NCI-H1694 (cell line): ENCODE measurements around the gene ZNF649.
"Not testable (repeated sequence)": the region's sequence is repeated elsewhere in the genome, so short reads cannot be mapped to it uniquely, and the experiment has no call there.

ENCODE experiments used
- DNase-seq: peaks from one replicate; lab custom pipeline; 2025; lab: John Stamatoyannopoulos, UW

ZNF649 gene

GRCh38 chr19:51904331-51905165 lies at the start of gene ZNF649:
Gene ZNF649 (minus strand): TSS chr19:51905017. CDS start chr19:51900107, 4,910 bp downstream.
- DNase-seq, result peak; percentile 39

GRCh38 chr19:51948975-51949374 lies 44.2 kb upstream of the ZNF649 start:
- no peak for DNase-seq

- DNase-seq, result no peak
Measured at GRCh38 chr19:51946602-51947001, 41.8 kb upstream of the ZNF649 start.

GRCh38 chr19:51944798-51945552 lies 40.2 kb upstream of the ZNF649 start:
- DNase-seq, result no peak

GRCh38 chr19:51938936-51939335 lies 34.1 kb upstream of the ZNF649 start:
- DNase-seq, result no peak

GRCh38 chr19:51931921-51932320 lies 27.1 kb upstream of the ZNF649 start:
- DNase-seq, result no peak

- no peak for DNase-seq
Measured at GRCh38 chr19:51927859-51928258, 23.0 kb upstream of the ZNF649 start.

- peak; percentile 73 for DNase-seq
Measured at GRCh38 chr19:51926784-51927741, 22.2 kb upstream of the ZNF649 start, which contains the start of gene ZNF613. Gene ZNF613 (plus strand): TSS chr19:51927472. CDS start chr19:51936221, 8,749 bp downstream.

- no peak for DNase-seq
Measured at GRCh38 chr19:51926426-51926783, 21.6 kb upstream of the ZNF649 start.

- DNase-seq, result no peak
Measured at GRCh38 chr19:51921949-51922348, 17.1 kb upstream of the ZNF649 start.

GRCh38 chr19:51919606-51920005 lies 14.8 kb upstream of the ZNF649 start:
- no peak for DNase-seq

GRCh38 chr19:51916167-51916566 lies 11.3 kb upstream of the ZNF649 start:
- no peak for DNase-seq

- no peak for DNase-seq
Measured at GRCh38 chr19:51915324-51915867, 10.6 kb upstream of the ZNF649 start.

- DNase-seq, result not testable (repeated sequence)
Measured at GRCh38 chr19:51907981-51908380, 3.2 kb upstream of the ZNF649 start.

- DNase-seq, result not testable (repeated sequence)
Measured at GRCh38 chr19:51906108-51906507, 1.3 kb upstream of the ZNF649 start.

- not testable (repeated sequence) for DNase-seq
Measured at GRCh38 chr19:51905639-51906038, 822 bp upstream of the ZNF649 start.

- no peak for DNase-seq
Measured at GRCh38 chr19:51905206-51905605, 389 bp upstream of the ZNF649 start.

GRCh38 chr19:51903192-51903591 lies 1.6 kb downstream of the ZNF649 start:
- no peak for DNase-seq

GRCh38 chr19:51901860-51902259 lies 3.0 kb downstream of the ZNF649 start:
- no peak for DNase-seq

GRCh38 chr19:51891193-51891747 lies 13.5 kb downstream of the ZNF649 start:
- DNase-seq, result no peak

- DNase-seq, result no peak
Measured at GRCh38 chr19:51889934-51890333, 14.9 kb downstream of the ZNF649 start.
